Thymus (tissue), 11 donors: ENCODE measurements around the gene RAVER2. TPM values are rescaled to one million over a fixed set of nuclear protein-coding genes. Genes with fewer than 3 reads are reported as not detected.

Source experiments
- DNase-seq, 9 donors: peaks; one replicate each; pipeline ENCODE4 v3.0.0-alpha.2; 2013; ENCODE audit warnings: low spot score in 9 of 9, low read depth in 6 of 9, missing footprints in 1 of 9
- H3K27ac ChIP-seq, 2 donors: one replicate each; pipeline ENCODE4 v1.5.1; 2013; ENCODE audit warnings: control low read depth in 1 of 2, low read depth in 1 of 2, low read length in 1 of 2, mild to moderate bottlenecking in 1 of 2, moderate library complexity in 1 of 2
- H3K27me3 ChIP-seq, 2 donors: one replicate each; pipeline ENCODE4 v1.5.1; 2013; ENCODE audit warnings: low read length in 1 of 2; ENCODE audit not compliant: control insufficient read depth in 2 of 2, insufficient read depth in 1 of 2
- H3K36me3 ChIP-seq, 2 donors: one replicate each; pipeline ENCODE4 v1.5.1; 2013; ENCODE audit warnings: low read length in 1 of 2, mild to moderate bottlenecking in 1 of 2, moderate library complexity in 1 of 2; ENCODE audit not compliant: control insufficient read depth in 2 of 2, insufficient read depth in 2 of 2
- H3K4me1 ChIP-seq, 2 donors: one replicate each; pipeline ENCODE4 v1.5.1; 2013; ENCODE audit warnings: low read length in 2 of 2; ENCODE audit not compliant: control insufficient read depth in 2 of 2, insufficient read depth in 2 of 2
- H3K4me3 ChIP-seq, 2 donors: one replicate each; pipeline ENCODE4 v1.5.1; 2013; ENCODE audit warnings: low read length in 2 of 2, control low read depth in 1 of 2, mild to moderate bottlenecking in 1 of 2
- H3K9me3 ChIP-seq, 2 donors: one replicate each; pipeline ENCODE4 v1.5.1; 2013; ENCODE audit warnings: low read length in 1 of 2, mild to moderate bottlenecking in 1 of 2; ENCODE audit not compliant: control insufficient read depth in 2 of 2, insufficient read depth in 1 of 2
- WGBS: extraction: QIAGEN DNeasy Blood & Tissue Kit; methylation state at CpG from one replicate; pipeline ENCODE4 v1.1.7; 2013; 5-methylcytosine and 5-hydroxymethylcytosine counted together
- polyA plus RNA-seq: library from polyadenylated mRNA; stranded (reverse); fragments of 200-250 nt; gene quantifications from one replicate; pipeline ENCODE4 v1.2.3, GENCODE V29; 2013
- total RNA-seq: library from RNA; stranded (reverse); fragments of 120-200 nt; gene quantifications from one replicate; pipeline ENCODE4 v1.2.4, GENCODE V29; 2013
- donor health status: healthy.

The RAVER2 gene
- total and polyA plus RNA-seq, 2 donors, result 6.3 to 10.8 TPM

GRCh38 chr1:64830030-64830651 is 85.3 kb downstream of the RAVER2 start:
- WGBS, result 94% methylated on average over 5 of the region's 5 CpGs

GRCh38 chr1:64834734-64835133 is 89.9 kb downstream of the RAVER2 start:
- no peak overlapping the region for H3K4me3 ChIP-seq
- H3K27me3 ChIP-seq, result no peaks in the 10 kb centered on the region
- H3K27ac ChIP-seq, result no peak overlapping the region
- peaks cover 49 to 80% of the 10 kb centered on the region in 2 donors for H3K36me3 ChIP-seq
- no peaks in the 10 kb centered on the region for H3K9me3 ChIP-seq
- H3K4me1 ChIP-seq, result no peaks in the 10 kb centered on the region
- no peak for DNase-seq

More at GRCh38 chr1:64830030-64830651, 85.3 kb downstream of the RAVER2 start:
- H3K36me3 ChIP-seq, result peaks cover 14 to 37% of the 10 kb centered on the region in 2 donors
- H3K27me3 ChIP-seq, result no peaks in the 10 kb centered on the region
- H3K4me3 ChIP-seq, result no peak overlapping the region
- H3K27ac ChIP-seq, result peak overlapping the region in 1 of 2 donors; percentile 55
- peaks cover 0 to 6% of the 10 kb centered on the region in 2 donors for H3K4me1 ChIP-seq
- DNase-seq, result no peak
- H3K9me3 ChIP-seq, result no peaks in the 10 kb centered on the region

- Histone ChIP-seq H3K4me3 (no peak overlapping the region), H3K27ac (no peak overlapping the region), H3K4me1 (no peaks in the 10 kb centered on the region), H3K27me3 (no peaks in the 10 kb centered on the region), H3K9me3 (no peaks in the 10 kb centered on the region), H3K36me3 (peaks cover 68 to 90% of the 10 kb centered on the region in 2 donors)
- no peak for DNase-seq
- WGBS, result 98% methylated on average over 8 of the region's 8 CpGs
These were observed 91.9 kb downstream of the RAVER2 start for GRCh38 chr1:64836802-64837201.

- Histone ChIP-seq H3K4me1 (no peaks in the 10 kb centered on the region), H3K27me3 (no peaks in the 10 kb centered on the region), H3K4me3 (no peak overlapping the region), H3K36me3 (peaks cover 71 to 92% of the 10 kb centered on the region in 2 donors), H3K9me3 (no peaks in the 10 kb centered on the region), H3K27ac (no peak overlapping the region)
- no peak for DNase-seq
- 98% methylated on average over 7 of the region's 7 CpGs for WGBS
These were observed 93.6 kb downstream of the RAVER2 start for GRCh38 chr1:64838486-64838885.

- Histone ChIP-seq H3K4me3 (no peak overlapping the region), H3K27me3 (no peaks in the 10 kb centered on the region), H3K9me3 (no peaks in the 10 kb centered on the region), H3K27ac (no peak overlapping the region), H3K36me3 (peaks cover 74 to 92% of the 10 kb centered on the region in 2 donors), H3K4me1 (no peaks in the 10 kb centered on the region)
- WGBS, result 98% methylated on average over 5 of the region's 5 CpGs
- DNase-seq, result no peak
These were observed 94.4 kb downstream of the RAVER2 start for GRCh38 chr1:64839261-64839660.

- H3K36me3 ChIP-seq, result peaks cover 78 to 94% of the 10 kb centered on the region in 2 donors
- H3K27me3 ChIP-seq, result no peaks in the 10 kb centered on the region
- no peak overlapping the region for H3K4me3 ChIP-seq
- H3K9me3 ChIP-seq, result no peaks in the 10 kb centered on the region
- no peaks in the 10 kb centered on the region for H3K4me1 ChIP-seq
- WGBS, result 95% methylated on average over 15 of the region's 15 CpGs
- no peak overlapping the region for H3K27ac ChIP-seq
- no peak for DNase-seq
These were observed 95.0 kb downstream of the RAVER2 start for GRCh38 chr1:64839732-64840405.

GRCh38 chr1:64841330-64842065 is 96.6 kb downstream of the RAVER2 start:
- H3K36me3 ChIP-seq, result peaks cover 80 to 94% of the 10 kb centered on the region in 2 donors
- H3K27me3 ChIP-seq, result no peaks in the 10 kb centered on the region
- no peaks in the 10 kb centered on the region for H3K9me3 ChIP-seq
- WGBS, result 80% methylated on average over 6 of the region's 6 CpGs
- no peak for DNase-seq
- H3K27ac ChIP-seq, result no peak overlapping the region
- H3K4me3 ChIP-seq, result no peak overlapping the region
- no peaks in the 10 kb centered on the region for H3K4me1 ChIP-seq

- H3K27ac ChIP-seq, result no peak overlapping the region
- H3K4me3 ChIP-seq, result no peak overlapping the region
- H3K4me1 ChIP-seq, result no peaks in the 10 kb centered on the region
- H3K9me3 ChIP-seq, result no peaks in the 10 kb centered on the region
- H3K27me3 ChIP-seq, result no peaks in the 10 kb centered on the region
- DNase-seq, result no peak
- H3K36me3 ChIP-seq, result peaks cover 80 to 94% of the 10 kb centered on the region in 2 donors
- 94% methylated on average over 2 of the region's 2 CpGs for WGBS
These were observed 97.3 kb downstream of the RAVER2 start for GRCh38 chr1:64842224-64842623.

- DNase-seq, result no peak
- H3K4me3 ChIP-seq, result no peak overlapping the region
- 92% methylated on average over 9 of the region's 9 CpGs for WGBS
- no peaks in the 10 kb centered on the region for H3K27me3 ChIP-seq
- H3K4me1 ChIP-seq, result no peaks in the 10 kb centered on the region
- no peak overlapping the region for H3K27ac ChIP-seq
- H3K9me3 ChIP-seq, result no peaks in the 10 kb centered on the region
- peaks cover 84 to 94% of the 10 kb centered on the region in 2 donors for H3K36me3 ChIP-seq
These were observed 98.8 kb downstream of the RAVER2 start for GRCh38 chr1:64843675-64844074.
